HS-5 (cell line): ENCODE data around the gene TMEM272.

ENCODE experiments used
- DNase-seq: peaks from one replicate; pipeline ENCODE4 v3.0.0-alpha.2; 2012; ENCODE audit warnings: low read depth

Gene TMEM272

DNA sequence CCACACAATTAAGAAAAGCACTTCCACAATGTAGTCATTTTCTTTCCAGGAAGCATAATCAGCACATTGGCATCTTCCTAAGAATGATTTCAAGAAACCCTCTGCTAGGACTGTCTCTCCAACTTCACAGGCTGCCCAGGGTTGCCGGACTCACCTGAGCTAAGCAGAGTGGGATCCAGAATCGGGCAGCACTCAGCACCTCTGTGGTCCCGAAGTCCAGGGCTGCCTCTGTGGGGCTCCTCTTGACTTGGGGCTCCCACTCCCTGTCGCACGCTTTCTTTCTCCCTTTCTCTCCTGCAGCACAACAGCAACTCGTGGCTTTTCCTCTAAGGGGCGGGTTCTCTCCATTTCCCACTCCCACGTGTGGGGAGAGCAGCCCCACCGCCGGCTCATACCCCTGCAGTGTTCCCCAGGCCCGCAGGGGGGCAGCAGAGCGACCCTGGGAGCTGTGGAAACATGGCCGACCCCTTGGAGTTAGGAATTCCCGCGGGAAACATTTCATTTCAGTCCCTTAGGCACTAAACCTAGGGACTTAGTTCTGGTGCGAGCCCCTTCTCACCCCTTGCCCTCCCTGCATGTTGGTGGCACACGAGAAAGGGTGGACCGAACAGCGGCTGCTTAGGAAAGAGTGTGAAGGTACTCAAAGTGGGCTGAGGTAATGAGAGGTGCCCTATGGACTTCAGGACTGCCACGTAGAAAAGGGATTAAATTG lies at the start of gene TMEM272:
Gene TMEM272, minus strand, starts transcription at position 316 of the 712 bp plus-strand sequence. CDS start 6,647 bp downstream, outside the sequence.
- DNase-seq = no peak

GRCh38 chr13:51894239-51894638 lies 49.3 kb upstream of the TMEM272 start:
- no peak for DNase-seq

- DNase-seq = no peak
Observed at GRCh38 chr13:51892657-51893056, 47.7 kb upstream of the TMEM272 start.

DNA sequence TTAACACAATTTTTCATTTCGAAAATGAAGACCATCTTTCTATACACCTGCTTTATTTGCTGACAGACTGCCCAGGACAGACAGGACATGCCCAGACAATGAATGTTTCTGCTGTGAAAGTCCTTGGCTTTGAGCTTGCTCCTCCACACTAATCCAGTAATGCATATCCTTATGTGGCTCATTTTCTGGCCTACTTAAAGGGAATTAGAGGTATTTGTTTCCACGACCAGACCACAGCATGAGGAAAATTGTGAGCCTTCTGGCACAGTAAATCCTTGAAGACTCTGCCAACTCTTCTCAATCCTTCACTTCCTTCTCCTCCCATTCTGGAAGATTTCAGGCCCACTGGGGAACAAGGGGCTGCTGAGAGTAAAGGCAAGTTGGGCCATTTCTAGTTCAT lies 42.5 kb upstream of the TMEM272 start:
- no peak for DNase-seq

DNA sequence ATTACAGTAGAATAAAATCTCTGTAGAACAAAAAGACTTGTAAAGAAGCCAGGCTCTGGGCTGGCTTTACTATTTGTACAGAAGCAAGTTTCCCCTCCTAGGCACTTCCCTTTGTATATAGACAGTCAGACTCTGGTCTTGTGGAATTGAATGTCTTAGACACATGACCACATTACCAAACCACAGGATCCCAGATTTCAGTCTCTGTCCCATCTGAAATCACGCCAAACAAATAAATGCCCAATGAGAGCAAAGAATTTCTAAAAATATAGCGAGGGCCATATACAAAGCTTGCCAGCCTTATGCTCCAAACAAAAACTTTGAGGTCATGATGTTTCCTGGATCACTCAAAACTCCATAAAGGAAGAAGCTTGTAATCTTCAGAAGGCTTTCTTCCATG lies 40.7 kb upstream of the TMEM272 start:
- no peak for DNase-seq

DNA sequence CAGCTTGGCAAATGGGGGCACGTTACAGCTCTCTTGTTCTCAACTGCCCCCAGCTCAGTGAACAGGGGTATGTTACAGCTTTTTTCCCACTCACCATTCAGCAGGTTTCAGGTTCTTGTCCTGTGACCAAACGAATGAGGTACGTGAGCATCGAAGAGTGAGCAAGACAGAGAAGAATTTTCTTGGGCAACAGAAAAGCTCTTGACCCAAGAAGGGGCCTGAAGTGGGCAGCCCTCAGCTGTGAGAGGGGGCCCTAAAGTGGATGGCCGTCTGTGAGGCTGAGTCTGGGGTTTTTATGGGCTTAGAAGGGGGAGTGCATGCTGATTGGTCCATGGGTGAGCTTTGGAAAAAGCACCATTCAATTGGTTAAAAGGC lies 38.2 kb upstream of the TMEM272 start:
- no peak for DNase-seq

DNA sequence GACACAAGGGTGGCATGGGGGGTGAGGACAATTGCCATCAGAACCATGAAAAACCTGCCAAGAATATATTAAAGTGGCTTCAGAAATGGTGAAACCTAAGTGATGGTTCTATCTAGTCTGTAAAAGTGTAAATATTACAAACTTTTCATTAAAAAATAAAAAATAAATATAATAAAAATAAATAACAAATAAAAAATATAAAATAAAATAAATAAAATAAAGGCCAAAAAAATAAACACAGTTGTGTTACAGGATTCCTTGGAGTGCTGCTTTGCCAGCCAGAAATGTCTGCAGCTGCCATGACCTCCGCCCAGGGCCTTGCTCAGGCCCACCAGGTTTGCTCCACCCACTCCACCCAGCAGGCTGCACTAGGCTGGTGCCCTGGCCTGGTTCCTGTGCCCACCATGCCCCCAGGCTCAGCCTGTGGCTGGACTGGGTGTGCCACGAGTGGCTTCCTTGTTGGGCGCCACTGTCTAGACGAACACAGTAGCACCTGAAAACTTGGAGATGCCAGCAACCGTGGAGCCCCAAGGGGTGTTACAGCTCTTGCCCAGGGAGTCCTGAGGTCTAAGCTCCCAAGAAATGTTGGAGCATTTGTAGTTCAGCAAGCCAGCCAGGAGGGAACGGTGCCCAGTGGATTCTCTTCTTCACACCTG lies 37.7 kb upstream of the TMEM272 start:
- DNase-seq = no peak

GRCh38 chr13:51881296-51881695 lies 36.3 kb upstream of the TMEM272 start:
- DNase-seq = no peak

DNA sequence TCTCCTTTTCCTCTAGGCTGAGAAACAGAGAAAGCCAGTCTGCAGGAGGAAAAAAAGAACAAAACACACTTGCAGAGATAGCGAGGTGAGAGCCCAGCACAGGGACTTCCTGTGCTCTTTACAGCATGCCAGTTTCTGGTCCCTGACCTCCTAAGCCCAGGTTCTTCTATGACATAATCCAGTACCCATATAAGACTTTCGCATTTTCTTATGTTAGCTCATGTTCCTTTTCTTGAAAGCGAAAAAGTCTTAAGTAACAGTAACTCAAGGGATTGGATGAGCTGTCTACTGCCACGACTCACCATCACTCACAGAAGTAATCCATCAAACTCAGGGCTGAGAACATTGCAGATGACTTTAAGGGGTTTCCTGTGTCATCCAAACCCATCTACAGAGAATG lies 34.2 kb upstream of the TMEM272 start:
- DNase-seq = no peak

GRCh38 chr13:51874651-51875050 lies 29.7 kb upstream of the TMEM272 start:
- DNase-seq = no peak

DNA sequence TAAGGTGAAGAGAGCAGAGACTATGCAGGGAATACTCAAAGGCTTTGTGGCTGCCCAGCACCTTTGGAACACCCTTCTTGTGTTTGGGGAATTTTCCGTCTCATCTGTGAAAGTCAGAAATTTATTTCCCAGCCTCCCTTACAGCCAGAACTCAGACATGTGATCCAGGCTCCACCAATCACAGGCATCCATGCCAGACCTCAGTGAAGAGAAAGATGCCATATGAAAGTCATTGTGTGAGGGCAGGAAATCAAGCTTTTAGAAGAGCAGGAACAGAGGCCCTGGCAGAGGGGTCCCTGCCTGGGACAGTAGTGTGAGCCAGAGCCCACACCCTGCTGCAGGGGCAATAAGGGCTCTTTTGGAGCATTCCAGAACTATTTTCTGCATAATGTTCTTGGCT lies 28.9 kb upstream of the TMEM272 start:
- DNase-seq = no peak

- no peak for DNase-seq
Observed at GRCh38 chr13:51873117-51873798, 28.3 kb upstream of the TMEM272 start.

DNA sequence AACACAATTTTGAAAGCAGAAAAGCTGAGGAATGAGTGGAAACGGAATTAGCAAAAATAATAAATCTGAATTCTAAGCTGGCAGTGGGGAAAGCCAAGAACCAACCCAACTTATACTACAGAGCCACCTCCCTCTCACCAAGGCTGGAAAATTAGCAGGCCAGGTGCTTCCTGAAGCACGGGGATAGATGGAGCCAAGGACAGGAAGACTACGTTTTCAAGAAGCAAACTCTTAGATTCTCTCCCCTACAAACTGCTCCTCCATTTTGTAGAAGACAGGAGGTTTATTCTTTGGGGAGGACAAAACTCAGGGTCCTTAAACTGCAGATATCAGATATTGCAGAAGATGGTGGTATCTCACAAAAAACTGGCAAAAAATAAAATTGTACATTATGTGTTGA lies 25.6 kb upstream of the TMEM272 start:
- DNase-seq = no peak

DNA sequence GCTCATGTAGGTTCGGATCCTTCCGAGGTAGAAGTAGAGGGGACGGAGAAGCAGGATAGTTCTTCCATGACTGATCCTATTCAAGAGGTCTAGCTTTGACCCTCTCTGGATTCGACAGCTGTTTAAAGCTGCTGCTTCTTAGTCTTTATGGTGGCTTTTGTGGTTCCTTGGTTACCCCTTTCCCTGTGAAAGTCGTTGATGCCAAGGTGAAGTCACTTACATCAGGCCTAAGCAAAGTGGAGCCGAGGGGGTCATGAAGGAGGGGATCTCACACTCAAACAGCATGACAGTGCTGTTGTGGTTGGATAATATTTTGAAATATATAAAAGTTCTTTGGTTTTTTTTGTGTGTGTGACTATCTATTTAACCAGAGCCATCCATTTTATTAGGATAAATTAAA lies 24.9 kb upstream of the TMEM272 start:
- no peak for DNase-seq

DNA sequence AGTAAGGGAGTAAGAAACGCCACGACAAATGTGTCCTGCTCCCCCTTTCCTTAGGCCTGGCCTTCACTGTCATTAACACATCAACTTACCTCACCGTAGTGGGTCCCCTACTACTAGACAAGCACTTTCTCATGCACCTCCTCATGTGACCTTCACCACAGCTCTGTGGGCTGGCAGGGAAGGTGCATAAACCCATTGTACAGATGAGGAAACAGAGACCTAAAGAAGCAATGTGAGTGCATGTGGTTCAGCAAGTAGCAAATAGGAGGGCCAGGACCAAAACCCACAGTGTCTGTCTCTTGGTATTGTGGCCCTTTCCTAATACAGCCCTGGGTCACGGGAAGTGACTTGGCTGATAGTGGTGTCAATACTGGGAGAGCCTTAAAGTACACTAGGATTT lies 22.1 kb upstream of the TMEM272 start:
- DNase-seq = no peak

DNA sequence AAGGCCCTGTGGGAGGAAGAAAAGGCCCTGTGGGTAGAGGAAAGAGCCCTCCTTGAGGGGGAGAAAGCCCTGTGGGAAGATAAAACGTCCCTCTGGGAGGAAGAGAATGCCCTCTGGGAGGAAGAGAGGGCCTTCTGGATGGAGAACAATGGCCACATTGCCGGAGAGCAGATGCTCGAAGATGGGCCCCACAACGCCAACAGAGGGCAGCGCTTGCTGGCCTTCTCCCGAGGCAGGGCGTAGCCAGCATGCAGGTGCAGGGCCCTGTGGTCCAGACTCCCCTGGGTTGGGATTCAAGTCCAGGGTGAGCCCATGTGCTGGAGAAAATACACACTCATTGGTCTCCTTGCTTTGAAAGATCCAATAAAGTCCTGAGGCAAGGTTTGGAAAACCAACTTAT lies 20.9 kb upstream of the TMEM272 start:
- DNase-seq = no peak

DNA sequence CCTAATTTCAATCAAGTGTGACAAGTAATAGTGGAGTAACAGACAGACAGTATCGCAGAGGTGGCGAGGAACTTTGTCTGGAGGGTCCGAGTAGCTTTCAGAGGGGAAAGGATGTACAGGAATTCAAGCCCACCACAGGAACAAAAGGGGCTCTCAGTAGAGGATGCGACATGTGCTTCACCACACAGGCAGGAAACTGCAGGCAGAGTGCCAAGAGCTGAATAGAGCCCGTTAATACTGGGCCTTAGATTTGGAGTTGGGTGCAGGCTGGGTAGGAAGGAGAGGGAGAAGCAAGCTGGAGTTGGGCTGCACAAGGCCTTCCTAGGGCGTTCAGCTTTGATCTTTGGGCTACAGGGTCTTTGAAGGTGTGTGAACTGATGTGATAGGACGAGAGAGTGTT lies 18.0 kb upstream of the TMEM272 start:
- DNase-seq = no peak

- DNase-seq = peak; percentile 15
Observed at GRCh38 chr13:51861723-51862300, 16.8 kb upstream of the TMEM272 start, which contains the start of gene CCDC70. TSS of gene CCDC70 (plus strand) at chr13:51861969. CDS start at chr13:51865412, 3,443 bp downstream.

DNA sequence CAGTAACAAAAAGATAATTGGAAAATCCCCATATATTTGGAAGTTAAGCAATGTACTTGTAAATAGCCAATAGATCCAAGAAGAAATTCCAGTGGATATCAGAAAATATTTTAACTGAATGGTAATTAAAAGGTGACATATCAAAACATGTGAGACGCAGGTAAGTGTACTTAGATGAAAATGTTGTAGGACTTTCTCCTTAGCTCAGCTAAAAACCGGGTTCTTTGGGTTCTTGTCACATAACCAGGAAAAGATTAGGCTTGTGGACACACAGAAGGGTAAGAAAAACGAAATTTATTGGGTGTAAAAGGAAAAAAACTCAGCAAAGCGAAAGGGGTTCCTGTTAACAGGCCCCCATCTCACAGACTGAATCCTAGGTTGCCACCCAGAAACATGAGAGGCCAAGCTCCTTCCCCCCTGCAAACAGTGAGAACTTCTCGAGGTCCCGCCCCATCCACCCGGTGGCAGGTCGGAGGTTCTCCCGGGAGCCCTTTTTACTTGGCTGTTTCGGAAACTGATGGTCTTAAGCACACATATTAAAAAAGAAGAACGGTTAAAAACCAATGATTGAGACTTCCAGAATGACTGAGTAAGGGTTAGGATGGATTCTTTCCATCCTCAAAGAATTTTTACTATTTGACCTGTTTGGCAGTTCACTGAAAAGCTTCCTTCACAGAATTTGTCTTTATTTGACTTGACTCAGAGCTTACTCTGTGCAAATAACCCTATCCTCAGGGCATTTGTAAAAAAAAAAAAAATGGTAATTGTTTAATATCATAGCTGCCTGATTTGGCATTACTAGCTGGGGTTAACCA lies 13.7 kb upstream of the TMEM272 start:
- no peak for DNase-seq

DNA sequence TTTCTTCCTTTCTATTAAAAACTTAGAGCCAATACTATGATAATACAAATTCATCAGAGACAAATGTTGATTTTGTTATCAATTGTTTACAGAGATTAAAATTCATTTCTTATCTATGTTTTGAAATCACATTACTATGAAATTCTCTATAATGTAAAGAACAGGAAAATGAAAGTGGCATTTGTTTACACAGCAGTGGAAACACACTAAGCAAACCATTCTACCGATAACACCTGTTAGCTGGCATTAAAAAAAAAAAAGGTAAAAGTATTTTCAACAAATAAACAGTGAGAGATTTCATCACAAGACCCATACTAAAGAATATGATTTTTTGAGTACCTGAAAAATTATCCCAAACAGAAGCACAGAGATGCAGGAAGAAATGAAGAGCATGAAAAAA lies 12.0 kb upstream of the TMEM272 start:
- no peak for DNase-seq

GRCh38 chr13:51856027-51856736 lies 11.2 kb upstream of the TMEM272 start:
- no peak for DNase-seq
